Measurements from ENCODE around the gene SHROOM1.
A peak's percentile ranks its signal among the peaks of the same experiment; 100 is the strongest.

SHROOM1 gene

GRCh38 chr5:132788508-132788907 is 41.9 kb downstream of the SHROOM1 start:
- no peaks in the 10 kb centered on the region for H3K79me2 ChIP-seq (ENCODE audit: control insufficient read depth, insufficient read depth, low read length, unreplicated experiment)

GRCh38 chr5:132787076-132787475 is 43.4 kb downstream of the SHROOM1 start:
- peaks cover 2% of the 10 kb centered on the region for H3K27me3 ChIP-seq (ENCODE audit: insufficient read depth, low read length)
- no peak overlapping the region for H2AFZ ChIP-seq (ENCODE audit: low read length, unreplicated experiment)
- H3K36me3 ChIP-seq (ENCODE audit: insufficient read depth, low read length) = no peaks in the 10 kb centered on the region

More at GRCh38 chr5:132788508-132788907, 41.9 kb downstream of the SHROOM1 start:
- Histone ChIP-seq H3K27ac (ENCODE audit: low read depth, low read length) (no peak overlapping the region), H3K4me3 (ENCODE audit: low read depth, low read length) (no peak overlapping the region), H3K36me3 (ENCODE audit: insufficient read depth, low read length) (no peaks in the 10 kb centered on the region), H3K4me1 (ENCODE audit: control insufficient read depth, insufficient read depth, low read length, unreplicated experiment) (no peaks in the 10 kb centered on the region), H2AFZ (ENCODE audit: low read length, unreplicated experiment) (no peak overlapping the region), H3K27me3 (ENCODE audit: insufficient read depth, low read length) (peaks cover 11% of the 10 kb centered on the region)

GRCh38 chr5:132785864-132786263 is 44.6 kb downstream of the SHROOM1 start:
- Histone ChIP-seq H3K4me3 (ENCODE audit: low read depth, low read length) (no peak overlapping the region), H3K27me3 (ENCODE audit: insufficient read depth, low read length) (no peaks in the 10 kb centered on the region), H3K79me2 (ENCODE audit: control insufficient read depth, insufficient read depth, low read length, unreplicated experiment) (no peaks in the 10 kb centered on the region), H2AFZ (ENCODE audit: low read length, unreplicated experiment) (no peak overlapping the region), H3K27ac (ENCODE audit: low read depth, low read length) (no peak overlapping the region), H3K36me3 (ENCODE audit: insufficient read depth, low read length) (no peaks in the 10 kb centered on the region), H3K4me1 (ENCODE audit: control insufficient read depth, insufficient read depth, low read length, unreplicated experiment) (peaks cover 9% of the 10 kb centered on the region)

More at GRCh38 chr5:132787076-132787475, 43.4 kb downstream of the SHROOM1 start:
- H3K79me2 ChIP-seq (ENCODE audit: control insufficient read depth, insufficient read depth, low read length, unreplicated experiment) = no peaks in the 10 kb centered on the region
- H3K4me3 ChIP-seq (ENCODE audit: low read depth, low read length) = no peak overlapping the region
- H3K4me1 ChIP-seq (ENCODE audit: control insufficient read depth, insufficient read depth, low read length, unreplicated experiment) = peaks cover 4% of the 10 kb centered on the region
- no peak overlapping the region for H3K27ac ChIP-seq (ENCODE audit: low read depth, low read length)

GRCh38 chr5:132785365-132785764 is 45.1 kb downstream of the SHROOM1 start:
- Histone ChIP-seq H3K27ac (ENCODE audit: low read depth, low read length) (no peak overlapping the region), H3K4me3 (ENCODE audit: low read depth, low read length) (no peak overlapping the region), H2AFZ (ENCODE audit: low read length, unreplicated experiment) (no peak overlapping the region), H3K79me2 (ENCODE audit: control insufficient read depth, insufficient read depth, low read length, unreplicated experiment) (no peaks in the 10 kb centered on the region), H3K4me1 (ENCODE audit: control insufficient read depth, insufficient read depth, low read length, unreplicated experiment) (peaks cover 9% of the 10 kb centered on the region), H3K27me3 (ENCODE audit: insufficient read depth, low read length) (no peaks in the 10 kb centered on the region), H3K36me3 (ENCODE audit: insufficient read depth, low read length) (no peaks in the 10 kb centered on the region)

GRCh38 chr5:132782101-132782500 is 48.3 kb downstream of the SHROOM1 start:
- Histone ChIP-seq H3K4me3 (ENCODE audit: low read depth, low read length) (no peak overlapping the region), H3K27ac (ENCODE audit: low read depth, low read length) (no peak overlapping the region), H3K4me1 (ENCODE audit: control insufficient read depth, insufficient read depth, low read length, unreplicated experiment) (peaks cover 9% of the 10 kb centered on the region), H3K36me3 (ENCODE audit: insufficient read depth, low read length) (no peaks in the 10 kb centered on the region), H2AFZ (ENCODE audit: low read length, unreplicated experiment) (peak overlapping the region; percentile 82), H3K27me3 (ENCODE audit: insufficient read depth, low read length) (no peaks in the 10 kb centered on the region), H3K79me2 (ENCODE audit: control insufficient read depth, insufficient read depth, low read length, unreplicated experiment) (no peaks in the 10 kb centered on the region)

- Histone ChIP-seq H3K36me3 (ENCODE audit: insufficient read depth, low read length) (no peaks in the 10 kb centered on the region), H3K4me3 (ENCODE audit: low read depth, low read length) (no peak overlapping the region), H3K27ac (ENCODE audit: low read depth, low read length) (no peak overlapping the region), H3K79me2 (ENCODE audit: control insufficient read depth, insufficient read depth, low read length, unreplicated experiment) (peaks cover 2% of the 10 kb centered on the region), H3K4me1 (ENCODE audit: control insufficient read depth, insufficient read depth, low read length, unreplicated experiment) (peaks cover 11% of the 10 kb centered on the region), H2AFZ (ENCODE audit: low read length, unreplicated experiment) (no peak overlapping the region), H3K27me3 (ENCODE audit: insufficient read depth, low read length) (no peaks in the 10 kb centered on the region)
Measured at GRCh38 chr5:132781029-132781428, 49.4 kb downstream of the SHROOM1 start.

- peaks cover 16% of the 10 kb centered on the region for H3K4me1 ChIP-seq (ENCODE audit: control insufficient read depth, insufficient read depth, low read length, unreplicated experiment)
- H3K36me3 ChIP-seq (ENCODE audit: insufficient read depth, low read length) = no peaks in the 10 kb centered on the region
- H3K27ac ChIP-seq (ENCODE audit: low read depth, low read length) = no peak overlapping the region
- no peaks in the 10 kb centered on the region for H3K27me3 ChIP-seq (ENCODE audit: insufficient read depth, low read length)
- no peak overlapping the region for H3K4me3 ChIP-seq (ENCODE audit: low read depth, low read length)
- no peak overlapping the region for H2AFZ ChIP-seq (ENCODE audit: low read length, unreplicated experiment)
- H3K79me2 ChIP-seq (ENCODE audit: control insufficient read depth, insufficient read depth, low read length, unreplicated experiment) = peaks cover 6% of the 10 kb centered on the region
Measured at GRCh38 chr5:132780577-132780976, 49.9 kb downstream of the SHROOM1 start.

- no peaks in the 10 kb centered on the region for H3K36me3 ChIP-seq (ENCODE audit: insufficient read depth, low read length)
- H3K4me3 ChIP-seq (ENCODE audit: low read depth, low read length) = no peak overlapping the region
- no peaks in the 10 kb centered on the region for H3K27me3 ChIP-seq (ENCODE audit: insufficient read depth, low read length)
- H3K79me2 ChIP-seq (ENCODE audit: control insufficient read depth, insufficient read depth, low read length, unreplicated experiment) = peaks cover 12% of the 10 kb centered on the region
- peaks cover 22% of the 10 kb centered on the region for H3K4me1 ChIP-seq (ENCODE audit: control insufficient read depth, insufficient read depth, low read length, unreplicated experiment)
- no peak overlapping the region for H3K27ac ChIP-seq (ENCODE audit: low read depth, low read length)
- no peak overlapping the region for H2AFZ ChIP-seq (ENCODE audit: low read length, unreplicated experiment)
Measured at GRCh38 chr5:132779961-132780360, 50.5 kb downstream of the SHROOM1 start.

- Histone ChIP-seq H3K4me3 (ENCODE audit: low read depth, low read length) (no peak overlapping the region), H2AFZ (ENCODE audit: low read length, unreplicated experiment) (no peak overlapping the region), H3K36me3 (ENCODE audit: insufficient read depth, low read length) (no peaks in the 10 kb centered on the region), H3K79me2 (ENCODE audit: control insufficient read depth, insufficient read depth, low read length, unreplicated experiment) (peaks cover 24% of the 10 kb centered on the region), H3K27me3 (ENCODE audit: insufficient read depth, low read length) (no peaks in the 10 kb centered on the region), H3K27ac (ENCODE audit: low read depth, low read length) (no peak overlapping the region), H3K4me1 (ENCODE audit: control insufficient read depth, insufficient read depth, low read length, unreplicated experiment) (peaks cover 26% of the 10 kb centered on the region)
Measured at GRCh38 chr5:132778856-132779255, 51.6 kb downstream of the SHROOM1 start.

- Histone ChIP-seq H3K4me3 (ENCODE audit: low read depth, low read length) (peak overlapping the region; percentile 83), H3K27me3 (ENCODE audit: insufficient read depth, low read length) (no peaks in the 10 kb centered on the region), H3K4me1 (ENCODE audit: control insufficient read depth, insufficient read depth, low read length, unreplicated experiment) (peaks cover 26% of the 10 kb centered on the region), H3K79me2 (ENCODE audit: control insufficient read depth, insufficient read depth, low read length, unreplicated experiment) (peaks cover 30% of the 10 kb centered on the region), H2AFZ (ENCODE audit: low read length, unreplicated experiment) (peak overlapping the region; percentile 98), H3K27ac (ENCODE audit: low read depth, low read length) (no peak overlapping the region), H3K36me3 (ENCODE audit: insufficient read depth, low read length) (no peaks in the 10 kb centered on the region)
Measured at GRCh38 chr5:132778129-132778528, 52.3 kb downstream of the SHROOM1 start.

- H3K4me1 ChIP-seq (ENCODE audit: control insufficient read depth, insufficient read depth, low read length, unreplicated experiment) = peaks cover 26% of the 10 kb centered on the region
- no peak within 1 kb of the TSS for H3K27ac ChIP-seq (ENCODE audit: low read depth, low read length)
- peaks cover 32% of the 10 kb centered on the region for H3K79me2 ChIP-seq (ENCODE audit: control insufficient read depth, insufficient read depth, low read length, unreplicated experiment)
- peak within 1 kb of the TSS; percentile 83 for H3K4me3 ChIP-seq (ENCODE audit: low read depth, low read length)
- H3K36me3 ChIP-seq (ENCODE audit: insufficient read depth, low read length) = no peaks in the 10 kb centered on the region
- H2AFZ ChIP-seq (ENCODE audit: low read length, unreplicated experiment) = peak within 1 kb of the TSS; percentile 98
- no peaks in the 10 kb centered on the region for H3K27me3 ChIP-seq (ENCODE audit: insufficient read depth, low read length)
Measured at GRCh38 chr5:132777209-132778069, 53.0 kb downstream of the SHROOM1 start, which contains the start of gene SEPTIN8. Gene SEPTIN8 (minus strand): TSS chr5:132777239. CDS start chr5:132777137, 102 bp downstream.
